OCI-LY7 (cell line): ENCODE data around the gene SIM1. TPM values are rescaled to one million over a fixed set of nuclear protein-coding genes. Genes with fewer than 3 reads are reported as not detected.

Experiments
- BruUV-seq: library from RNA; stranded (reverse); fragments of 400-500 nt; replicated peaks from 2 replicates; lab custom pipeline; 2021; lab: Mats Ljungman, UMichigan
- CTCF ChIA-PET: fragments of 300-600 bp; sonication (Branson Sonifier 250); formaldehyde crosslinking; loops from one replicate; lab custom pipeline; 2022; ENCODE audit warnings: antibody characterized with exemption; ENCODE audit not compliant: unreplicated experiment; lab: Charles Lee
- POLR2A ChIA-PET: fragments of 300-600 bp; sonication (Branson Sonifier 250); formaldehyde crosslinking; loops from one replicate; lab custom pipeline; 2022; ENCODE audit warnings: antibody characterized with exemption; lab: Charles Lee
- DNase-seq: peaks from one replicate; pipeline ENCODE4 v3.0.0-alpha.2; 2015; ENCODE audit warnings: low spot score
- H2AFZ ChIP-seq: fragments of 200-600 bp; sonication (generic), shearing (Covaris generic); 2 replicates; pipeline ENCODE4 v1.6.1; 2014; ENCODE audit warnings: mild to moderate bottlenecking, antibody characterized with exemption, low read length, moderate library complexity
- H3K27ac ChIP-seq: fragments of 200-600 bp; sonication (generic); 2 replicates; pipeline ENCODE4 v1.5.1; 2014; ENCODE audit warnings: mixed run types, low read depth, mild to moderate bottlenecking, moderate library complexity, low read length, inconsistent platforms; ENCODE audit not compliant: poor library complexity, severe bottlenecking
- H3K36me3 ChIP-seq: fragments of 200-600 bp; sonication (generic); 2 replicates; pipeline ENCODE4 v1.6.1; 2014; ENCODE audit warnings: mild to moderate bottlenecking, antibody characterized with exemption, low read length, moderate library complexity, mixed read lengths; ENCODE audit not compliant: insufficient read depth
- H3K4me1 ChIP-seq: fragments of 200-600 bp; sonication (generic); 2 replicates; pipeline ENCODE4 v1.5.1; 2014; ENCODE audit warnings: mild to moderate bottlenecking, low read length; ENCODE audit not compliant: insufficient read depth, poor library complexity, severe bottlenecking
- H3K4me2 ChIP-seq: fragments of 200-600 bp; sonication (generic); 2 replicates; pipeline ENCODE4 v1.6.1; 2014; ENCODE audit warnings: mild to moderate bottlenecking, low read length
- H3K4me3 ChIP-seq: fragments of 200-600 bp; sonication (generic); 2 replicates; pipeline ENCODE4 v1.5.1; 2014; ENCODE audit warnings: mild to moderate bottlenecking, low read depth, low read length; ENCODE audit not compliant: poor library complexity, severe bottlenecking
- H3K79me2 ChIP-seq: fragments of 200-600 bp; sonication (generic); 2 replicates; pipeline ENCODE4 v1.6.1; 2016; ENCODE audit warnings: low read depth, mild to moderate bottlenecking, low read length, moderate library complexity, mixed read lengths; ENCODE audit not compliant: insufficient read depth
- H3K9me2 ChIP-seq: fragments of 200-600 bp; sonication (generic); 2 replicates; pipeline ENCODE4 v1.6.1; 2016; ENCODE audit warnings: mild to moderate bottlenecking, low read length, mixed read lengths; ENCODE audit not compliant: insufficient read depth
- H3K9me3 ChIP-seq: fragments of 200-600 bp; sonication (generic); 2 replicates; pipeline ENCODE4 v1.6.1; 2014; ENCODE audit warnings: mild to moderate bottlenecking, mixed run types, low read length, mixed read lengths
- H4K20me1 ChIP-seq: fragments of 200-600 bp; sonication (generic); 2 replicates; pipeline ENCODE4 v1.6.1; 2014; ENCODE audit warnings: mild to moderate bottlenecking, antibody characterized with exemption, low read length, moderate library complexity, mixed read lengths; ENCODE audit not compliant: insufficient read depth
- CTCF ChIP-seq: fragments of 200-600 bp; sonication (generic); conservative IDR thresholded peaks from 2 replicates; pipeline ENCODE4 v1.5.1; 2014; ENCODE audit warnings: mild to moderate bottlenecking, antibody characterized with exemption, low read length, moderate library complexity, mixed read lengths
- EZH2phosphoT487 ChIP-seq: fragments of 200-600 bp; sonication (generic); IDR thresholded peaks from 2 replicates; pipeline ENCODE4 v1.6.1; 2018; ENCODE audit warnings: low read depth, borderline replicate concordance, mild to moderate bottlenecking, mixed run types, antibody characterized with exemption, low read length, moderate library complexity, mixed read lengths
- intact Hi-C: fragments of 100-400 bp; cut with micrococcal nuclease; formaldehyde crosslinking; loops from one replicate; pipeline ENCODE4 v1.10.0; 2022; ENCODE audit not compliant: unreplicated experiment
- total RNA-seq, 2 experiments: library from RNA; depleted of rRNA in 1 of 2; stranded (reverse); fragments of >200 nt in 1 of 2; shearing (Covaris generic) in 1 of 2; gene quantifications; 2 replicates each; pipeline ENCODE4 v1.2.3, GENCODE V29; 2014 to 2022

The SIM1 gene
- total RNA-seq, 2 experiments from 2014 or later: not detected

DNA sequence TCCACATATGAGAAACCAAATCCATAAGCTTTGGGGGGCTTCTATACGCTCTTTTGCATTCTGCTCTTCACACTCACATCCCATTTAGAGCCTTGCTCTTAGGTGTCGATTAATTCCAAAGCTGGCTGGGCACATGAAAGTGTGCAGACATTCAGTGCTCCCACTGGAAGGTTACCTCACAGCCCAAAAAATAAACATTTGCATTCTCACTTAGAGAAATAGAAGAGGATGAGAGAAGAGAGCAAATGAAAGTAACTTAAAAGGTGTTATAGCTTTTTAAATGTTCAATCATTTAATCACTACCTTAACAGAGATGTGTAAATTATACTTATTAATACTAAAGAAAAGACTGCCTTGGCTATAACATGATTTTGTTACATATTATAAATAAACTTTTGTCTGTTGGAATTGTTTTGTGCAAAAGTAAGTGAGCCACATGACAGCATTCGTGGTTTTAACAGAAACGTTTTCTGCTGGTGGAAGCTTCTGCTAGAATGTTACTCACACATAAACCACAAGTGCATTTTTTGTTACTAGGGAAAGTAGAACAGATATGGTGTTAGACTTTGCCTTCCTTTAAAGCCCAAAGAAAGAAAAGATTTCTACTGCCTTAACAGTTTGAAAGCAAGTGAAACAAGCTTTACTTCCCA, 116.7 kb downstream of the SIM1 start:
- Histone ChIP-seq H2AFZ (no peak overlapping the region), H4K20me1 (no peaks in the 10 kb centered on the region), H3K4me3 (no peak overlapping the region), H3K36me3 (no peaks in the 10 kb centered on the region), H3K27ac (no peak overlapping the region), H3K4me2 (no peak overlapping the region), H3K9me3 (no peaks in the 10 kb centered on the region), H3K4me1 (no peaks in the 10 kb centered on the region), H3K79me2 (no peaks in the 10 kb centered on the region), H3K9me2 (no peaks in the 10 kb centered on the region)
- ChIA-PET CTCF (no interaction called here), POLR2A (no interaction called here)
- intact Hi-C loops: no loop called here
- TF ChIP-seq EZH2phosphoT487 (no peak), CTCF (no peak)
- no TSS peak for BruUV-seq
- no peak for DNase-seq

- H3K4me2 ChIP-seq: no peak overlapping the region
Observed at GRCh38 chr6:100346828-100347227, 117.9 kb downstream of the SIM1 start.

More at GRCh38 chr6:100346828-100347227, 117.9 kb downstream of the SIM1 start:
- H3K79me2 ChIP-seq: no peaks in the 10 kb centered on the region
- no peaks in the 10 kb centered on the region for H3K9me2 ChIP-seq
- BruUV-seq: no TSS peak
- no peak for TF ChIP-seq CTCF
- no peak for TF ChIP-seq EZH2phosphoT487
- no peaks in the 10 kb centered on the region for H4K20me1 ChIP-seq
- H3K27ac ChIP-seq: no peak overlapping the region
- no peaks in the 10 kb centered on the region for H3K36me3 ChIP-seq
- POLR2A ChIA-PET: no interaction called here
- CTCF ChIA-PET: no interaction called here
- no peak overlapping the region for H3K4me3 ChIP-seq
- no peak overlapping the region for H2AFZ ChIP-seq
- intact Hi-C loops: no loop called here
- no peaks in the 10 kb centered on the region for H3K4me1 ChIP-seq
- H3K9me3 ChIP-seq: no peaks in the 10 kb centered on the region
- no peak for DNase-seq
